HG03457 (cell line): ENCODE data around the gene EEPD1.
"Not testable (repeated sequence)": the region's sequence is repeated elsewhere in the genome, so short reads cannot be mapped to it uniquely, and the experiment has no call there.

Experiments
- ATAC-seq: cut with Tn5 transposase; IDR thresholded peaks from one replicate; pipeline ENCODE4 v1.9.1; 2021; ENCODE audit warnings: moderate number of reproducible peaks; ENCODE audit not compliant: unreplicated experiment

EEPD1 gene

GRCh38 chr7:36214608-36215456 lies 61.8 kb downstream of the EEPD1 start:
- ATAC-seq: no peak

DNA sequence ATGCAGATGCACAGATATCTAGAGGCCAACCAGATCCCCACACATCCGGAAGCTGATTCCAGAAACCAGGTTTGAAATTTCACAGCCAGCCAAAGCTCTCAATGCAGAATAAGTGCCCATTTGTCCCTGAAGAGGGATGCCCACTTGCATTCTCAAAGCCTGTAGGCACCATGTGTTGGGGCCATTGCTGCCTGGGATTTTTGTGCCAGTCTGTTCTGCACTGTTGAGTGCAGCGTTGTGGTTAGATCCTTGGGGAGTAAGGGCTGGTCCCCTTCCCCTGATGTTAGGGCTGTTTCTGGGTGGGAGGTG lies 62.4 kb downstream of the EEPD1 start:
- no peak for ATAC-seq

GRCh38 chr7:36216063-36216684 lies 63.1 kb downstream of the EEPD1 start:
- ATAC-seq: no peak

DNA sequence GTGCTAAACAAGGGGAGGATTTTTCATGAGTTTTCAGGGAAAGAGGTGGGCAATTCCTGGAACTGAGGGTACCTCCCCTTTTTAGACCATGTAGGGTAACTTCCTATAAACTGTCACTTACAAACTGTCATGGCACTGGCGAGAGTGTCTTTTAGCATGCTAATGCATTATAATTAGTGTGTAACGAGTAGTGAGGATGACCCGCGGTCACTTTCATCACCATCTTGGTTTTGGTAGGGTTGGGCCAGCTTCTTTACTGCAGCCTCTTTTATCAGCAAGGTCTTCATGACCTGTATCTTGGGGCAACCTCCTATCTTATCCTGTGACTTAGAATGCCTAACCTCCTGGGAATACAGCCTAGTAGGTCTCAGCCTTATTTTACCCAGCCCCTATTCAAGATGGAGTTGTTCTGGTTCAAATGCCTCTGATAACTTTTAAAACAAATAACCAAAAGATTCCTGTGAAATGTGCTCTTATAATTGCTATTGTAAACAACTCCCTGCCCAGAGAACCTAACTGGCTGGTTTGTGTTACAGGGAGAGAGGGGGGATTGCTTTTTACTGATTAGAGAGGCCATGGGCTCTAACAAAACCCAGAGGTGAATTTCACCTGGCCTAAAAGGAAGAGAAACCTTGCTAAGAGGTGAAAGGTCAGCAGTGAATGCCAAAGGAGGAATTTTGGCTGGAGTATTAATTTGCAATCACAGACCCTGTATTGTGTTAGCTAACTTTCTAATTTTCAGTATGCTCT lies 64.3 kb downstream of the EEPD1 start:
- ATAC-seq: no peak

GRCh38 chr7:36217961-36218284 lies 64.9 kb downstream of the EEPD1 start:
- no peak for ATAC-seq

- no peak for ATAC-seq
Observed at GRCh38 chr7:36219429-36219828, 66.4 kb downstream of the EEPD1 start.

GRCh38 chr7:36223851-36224250 lies 70.8 kb downstream of the EEPD1 start:
- no peak for ATAC-seq

DNA sequence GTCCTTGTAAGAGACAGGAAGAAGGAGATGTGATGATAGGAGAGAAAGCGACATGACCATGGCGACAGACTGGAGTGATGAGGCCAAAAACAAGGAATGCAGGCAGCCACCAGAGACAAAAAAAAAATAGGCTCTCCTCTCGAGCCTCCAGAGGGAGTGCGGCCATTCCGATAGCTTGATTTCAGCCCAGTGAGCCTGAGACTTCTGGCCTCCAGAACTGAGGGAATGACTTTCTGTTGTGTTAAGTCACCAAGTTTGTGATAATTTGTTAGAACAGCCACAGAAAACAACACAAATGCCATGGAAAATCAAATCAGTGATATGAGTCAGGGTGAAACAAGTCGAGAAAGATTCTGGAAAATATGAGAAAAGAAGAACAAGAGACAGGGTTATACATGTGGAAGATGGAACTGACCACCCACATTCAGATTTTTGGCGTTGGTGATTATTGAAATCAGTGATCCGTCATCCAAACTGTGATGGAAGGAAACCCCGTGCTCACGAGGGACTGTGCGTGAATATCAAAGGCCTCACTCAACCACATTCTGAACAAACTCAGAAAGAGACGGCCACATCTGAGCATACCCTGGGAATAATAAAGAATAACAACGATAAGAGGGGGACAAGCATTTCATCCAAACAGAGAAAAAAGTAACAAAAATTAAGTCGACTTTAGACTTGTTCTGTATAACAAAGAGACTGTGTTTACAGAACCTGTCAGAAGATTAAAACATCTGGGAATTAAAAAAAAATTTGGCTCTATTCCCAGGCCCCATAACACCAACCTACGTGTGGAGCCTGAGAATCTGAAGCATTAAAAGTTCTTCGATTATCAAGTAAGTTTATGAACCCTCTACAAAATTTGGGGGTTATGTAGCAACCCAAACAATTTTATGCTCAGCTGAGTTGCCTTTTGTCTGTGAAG lies 72.1 kb downstream of the EEPD1 start:
- ATAC-seq: no peak

- no peak for ATAC-seq
Observed at GRCh38 chr7:36226151-36226550, 73.1 kb downstream of the EEPD1 start.

DNA sequence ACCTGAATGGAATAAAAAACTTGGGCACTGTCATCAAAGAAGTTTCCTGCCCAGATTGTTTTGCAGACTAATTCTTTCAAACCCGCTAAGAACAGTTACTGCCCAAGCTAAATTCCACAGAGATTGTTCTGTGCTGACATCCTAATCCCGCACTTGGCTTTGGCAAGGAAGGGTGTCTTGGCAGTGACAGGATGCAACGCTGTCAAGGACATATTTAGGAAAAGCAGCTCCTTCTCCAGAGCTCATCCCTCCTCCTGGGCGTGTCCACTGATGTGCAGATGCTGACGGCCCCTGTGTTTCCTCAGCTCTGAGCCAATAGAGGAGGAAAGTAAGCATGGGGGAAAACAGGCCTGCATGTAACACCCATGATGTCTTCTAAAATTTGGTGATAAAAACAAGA lies 74.2 kb downstream of the EEPD1 start:
- no peak for ATAC-seq

DNA sequence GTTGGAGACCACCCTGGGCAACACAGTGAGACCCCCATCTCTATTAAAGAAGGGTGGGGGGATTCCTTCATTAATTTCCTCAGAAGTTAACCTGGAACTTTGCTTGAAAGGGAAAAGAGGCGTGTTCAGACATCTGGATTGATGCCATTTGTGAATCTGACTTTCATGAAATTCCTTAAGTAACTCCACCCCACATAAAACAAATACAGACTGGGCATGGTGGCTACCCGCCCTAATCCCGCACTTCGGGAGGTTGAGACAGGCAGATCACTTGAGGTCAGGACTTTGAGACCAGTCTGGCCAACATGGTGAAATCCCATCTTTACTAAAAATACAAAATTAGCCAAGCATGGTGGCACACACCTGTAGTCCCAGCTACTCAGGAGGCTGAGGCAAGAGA lies 75.0 kb downstream of the EEPD1 start:
- ATAC-seq: no peak

DNA sequence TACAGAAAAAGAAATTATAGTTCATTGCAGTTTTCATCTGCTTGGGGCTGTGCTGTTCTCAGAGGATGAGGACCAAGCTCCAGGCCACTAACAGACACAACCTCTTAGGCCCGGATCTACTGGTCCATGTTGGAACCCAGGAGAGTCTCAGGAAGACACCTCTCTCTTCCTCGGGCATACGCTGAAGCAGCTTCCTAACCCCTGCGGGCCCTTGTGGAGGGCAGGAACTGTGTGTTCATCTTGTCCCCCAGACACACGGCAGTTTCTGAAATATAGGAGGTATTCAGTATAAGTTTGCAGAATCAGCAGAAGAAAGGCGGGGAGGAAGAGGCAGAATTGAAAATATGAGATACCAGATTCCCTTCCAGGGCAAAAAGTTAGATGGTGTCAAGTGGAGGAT lies 78.4 kb downstream of the EEPD1 start:
- ATAC-seq: no peak

GRCh38 chr7:36232555-36232954 lies 79.5 kb downstream of the EEPD1 start:
- ATAC-seq: no peak

DNA sequence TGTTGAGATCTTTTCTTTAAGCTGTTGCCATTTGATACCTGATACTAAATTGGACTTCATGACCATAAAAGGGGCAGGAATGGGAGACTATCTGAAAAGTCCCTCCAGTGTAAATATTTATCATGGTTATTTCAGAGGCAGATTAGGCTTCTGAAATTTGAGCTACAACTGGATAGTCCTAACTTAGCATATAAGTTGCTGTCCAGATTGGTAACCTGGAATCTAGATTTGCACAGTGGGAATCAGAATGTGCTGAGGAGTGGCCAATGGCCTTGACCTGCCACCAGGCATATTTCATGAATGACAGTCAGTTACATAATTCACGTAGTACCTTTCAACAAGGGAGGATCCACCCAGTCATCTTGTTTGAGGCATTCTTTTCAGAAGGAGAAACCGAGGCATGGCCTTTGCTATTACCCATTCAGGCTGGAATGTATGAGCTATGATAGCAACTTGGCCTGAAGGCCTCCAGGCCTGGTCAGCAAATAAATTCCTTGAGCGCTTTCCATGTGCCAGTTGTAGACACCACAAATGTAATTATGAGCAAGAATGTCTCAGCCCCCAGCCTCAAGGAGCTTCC lies 80.0 kb downstream of the EEPD1 start:
- ATAC-seq: no peak

- no peak for ATAC-seq
Observed at GRCh38 chr7:36236073-36236472, 83.0 kb downstream of the EEPD1 start.

DNA sequence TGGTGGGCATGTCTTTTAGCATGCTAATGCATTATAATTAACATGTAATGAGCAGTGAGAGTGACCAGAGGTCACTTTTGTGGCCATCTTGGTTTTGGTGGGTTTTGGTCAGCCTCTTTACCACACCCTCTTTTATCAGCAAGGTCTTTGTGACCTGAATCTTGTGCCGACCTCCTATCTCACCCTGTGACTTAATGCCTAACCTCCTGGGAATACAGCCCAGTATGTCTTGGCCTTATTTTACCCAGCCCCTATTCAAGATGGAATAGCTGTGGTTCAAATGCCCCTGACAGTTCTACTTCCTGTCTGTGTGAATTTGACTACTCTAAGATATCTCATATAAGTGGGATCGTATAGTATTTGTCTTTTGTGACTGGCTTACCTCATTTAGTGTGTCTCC lies 85.1 kb downstream of the EEPD1 start:
- no peak for ATAC-seq

DNA sequence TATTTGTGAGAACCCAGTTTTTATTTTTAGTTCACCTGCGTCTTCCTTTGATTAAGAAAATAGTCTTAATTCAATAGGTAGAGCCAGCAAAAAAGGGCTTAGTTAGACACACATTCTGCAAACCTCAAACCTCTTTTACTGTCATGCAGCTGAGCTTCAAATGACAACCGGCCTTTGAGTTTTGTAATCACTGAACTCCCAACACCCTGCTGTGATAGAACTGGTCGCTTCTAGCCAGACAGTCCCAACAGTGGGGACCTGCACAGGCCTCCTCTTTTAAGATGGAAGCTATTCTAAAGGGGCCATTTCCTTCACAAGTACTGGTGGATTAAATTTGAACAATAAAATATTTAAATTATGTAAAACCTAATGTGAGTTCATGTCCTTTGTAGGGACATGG lies 90.3 kb downstream of the EEPD1 start:
- ATAC-seq: not testable (repeated sequence)

- not testable (repeated sequence) for ATAC-seq
Observed at GRCh38 chr7:36244001-36244400, 90.9 kb downstream of the EEPD1 start.

GRCh38 chr7:36244429-36244828 lies 91.4 kb downstream of the EEPD1 start:
- ATAC-seq: no peak

GRCh38 chr7:36245684-36246299 lies 92.7 kb downstream of the EEPD1 start:
- ATAC-seq: no peak
